ENCODE measurements around the gene YDJC. TPM values are rescaled to one million over a fixed set of nuclear protein-coding genes. Genes with fewer than 3 reads are reported as not detected.

Gene YDJC
- total RNA-seq, 1 experiment from 2014 or later, result 25.7 TPM

DNA sequence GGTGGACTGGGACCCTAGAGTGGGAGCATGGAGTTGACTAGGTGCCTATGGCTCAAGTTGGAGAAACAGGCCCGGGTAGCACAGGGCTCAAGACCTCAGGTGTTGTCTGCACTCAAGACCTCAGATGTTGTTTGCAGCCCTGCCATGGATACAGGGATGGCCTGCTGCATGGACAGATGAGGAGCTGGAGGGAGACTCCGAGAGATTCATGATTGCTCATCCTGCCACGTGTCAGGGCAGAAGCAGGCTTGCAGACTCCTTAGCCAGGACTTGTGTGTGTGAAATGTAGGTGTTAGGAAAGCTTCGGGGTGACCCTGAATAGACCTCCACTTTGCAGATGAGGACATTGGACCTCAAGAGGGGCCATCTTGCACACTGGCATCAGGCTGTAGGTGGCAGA, 3.7 kb upstream of the YDJC start:
- no peak overlapping the region for H3K4me3 ChIP-seq
- no peak overlapping the region for H3K4me2 ChIP-seq
- H4K20me1 ChIP-seq (ENCODE audit: insufficient read depth), result no peaks in the 10 kb centered on the region
- no peaks in the 10 kb centered on the region for H3K9me3 ChIP-seq (ENCODE audit: insufficient read depth, low read depth)
- peaks cover 12% of the 10 kb centered on the region for H3K79me2 ChIP-seq (ENCODE audit: low read depth)
- no peaks in the 10 kb centered on the region for H3K36me3 ChIP-seq (ENCODE audit: low read depth)
- ChIA-PET POLR2A (ENCODE audit: unreplicated experiment) (no interaction called here), CTCF (no interaction called here)
- intact Hi-C loops (cut with micrococcal nuclease; ENCODE audit: unreplicated experiment), result no loop called here
- no peaks in the 10 kb centered on the region for H3F3A ChIP-seq (ENCODE audit: insufficient read depth, low read depth)
- no peak overlapping the region for H2AFZ ChIP-seq
- H3K27ac ChIP-seq, result no peak overlapping the region
- no peak for DNase-seq
- no peaks in the 10 kb centered on the region for H3K27me3 ChIP-seq (ENCODE audit: insufficient read depth, low read depth)
- peaks cover 1% of the 10 kb centered on the region; the same call in 1 of the 2 replicates for H3K4me1 ChIP-seq (replicated peaks; ENCODE audit: insufficient read depth)
- H3K9me2 ChIP-seq (ENCODE audit: insufficient read depth), result no peaks in the 10 kb centered on the region
- no TSS peak for BruUV-seq (replicated peaks)
- no peak for TF ChIP-seq CTCF (conservative IDR thresholded peaks at IDR 0.05)
- TF ChIP-seq EZH2 (IDR thresholded peaks at IDR 0.05; ENCODE audit: low read depth), result no peak

DNA sequence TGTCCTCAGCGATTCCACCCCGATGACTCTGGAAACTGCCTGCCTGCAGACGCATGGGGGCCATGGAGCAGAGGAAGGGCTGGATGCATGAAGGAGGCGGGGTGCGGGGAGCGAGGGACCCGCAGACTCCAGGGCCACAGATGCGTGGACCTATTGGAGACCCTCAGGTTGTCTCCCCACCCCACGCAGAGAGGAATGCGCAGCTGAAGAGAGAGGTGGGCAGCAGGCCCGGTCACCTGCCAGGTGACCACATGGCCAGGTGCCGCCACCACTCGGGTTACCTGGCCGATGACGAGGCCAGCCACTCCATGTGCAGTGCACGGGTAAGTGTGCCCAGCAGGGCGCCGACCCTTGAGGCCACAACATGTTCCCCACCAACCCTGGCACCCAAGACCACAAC, 3.1 kb upstream of the YDJC start:
- Histone ChIP-seq H3K36me3 (ENCODE audit: low read depth) (no peaks in the 10 kb centered on the region), H3K27ac (no peak overlapping the region), H3K27me3 (ENCODE audit: insufficient read depth, low read depth) (no peaks in the 10 kb centered on the region), H3K4me1 (replicated peaks; ENCODE audit: insufficient read depth) (peaks cover 7% of the 10 kb centered on the region; the same call in 1 of the 2 replicates), H3K4me2 (no peak overlapping the region), H3K79me2 (ENCODE audit: low read depth) (peaks cover 17% of the 10 kb centered on the region), H3F3A (ENCODE audit: insufficient read depth, low read depth) (no peaks in the 10 kb centered on the region), H4K20me1 (ENCODE audit: insufficient read depth) (peaks cover 2% of the 10 kb centered on the region; the same call in 1 of the 2 replicates), H3K4me3 (no peak overlapping the region), H2AFZ (no peak overlapping the region), H3K9me2 (ENCODE audit: insufficient read depth) (no peaks in the 10 kb centered on the region), H3K9me3 (ENCODE audit: insufficient read depth, low read depth) (no peaks in the 10 kb centered on the region)
- BruUV-seq (replicated peaks), result no TSS peak
- TF ChIP-seq EZH2 (IDR thresholded peaks at IDR 0.05; ENCODE audit: low read depth) (no peak), CTCF (conservative IDR thresholded peaks at IDR 0.05) (no peak)
- intact Hi-C loops (cut with micrococcal nuclease; ENCODE audit: unreplicated experiment), result no loop called here
- ChIA-PET POLR2A (ENCODE audit: unreplicated experiment) (no interaction called here), CTCF (no interaction called here)
- no peak for DNase-seq

- Histone ChIP-seq H3F3A (ENCODE audit: insufficient read depth, low read depth) (peaks cover 6% of the 10 kb centered on the region; the same call in 1 of the 2 replicates), H3K9me3 (ENCODE audit: insufficient read depth, low read depth) (no peaks in the 10 kb centered on the region), H3K27ac (no peak within 1 kb of the TSS), H3K9me2 (ENCODE audit: insufficient read depth) (no peaks in the 10 kb centered on the region), H4K20me1 (ENCODE audit: insufficient read depth) (peaks cover 7% of the 10 kb centered on the region; the same call in 1 of the 2 replicates), H3K79me2 (ENCODE audit: low read depth) (peaks cover 23% of the 10 kb centered on the region), H2AFZ (no peak within 1 kb of the TSS), H3K27me3 (ENCODE audit: insufficient read depth, low read depth) (no peaks in the 10 kb centered on the region), H3K4me1 (replicated peaks; ENCODE audit: insufficient read depth) (peaks cover 7% of the 10 kb centered on the region; the same call in 1 of the 2 replicates), H3K4me2 (no peak within 1 kb of the TSS), H3K4me3 (no peak within 1 kb of the TSS), H3K36me3 (ENCODE audit: low read depth) (no peaks in the 10 kb centered on the region)
- no peak for TF ChIP-seq EZH2 (IDR thresholded peaks at IDR 0.05; ENCODE audit: low read depth)
- TF ChIP-seq CTCF (conservative IDR thresholded peaks at IDR 0.05), result no peak
- ChIA-PET POLR2A (ENCODE audit: unreplicated experiment) (no interaction called here), CTCF (no interaction called here)
- DNase-seq, result no peak
- BruUV-seq (replicated peaks), result no TSS peak
- intact Hi-C loops (cut with micrococcal nuclease; ENCODE audit: unreplicated experiment), result no loop called here
Observed at GRCh38 chr22:21632237-21632895, 2.5 kb upstream of the YDJC start, which contains the start of gene CCDC116. Gene CCDC116 (plus strand): TSS chr22:21632760. CDS start chr22:21633182, 422 bp downstream.
